Naive B cell (primary cell): ENCODE results near the gene CLTB. TPM values are rescaled to one million over a fixed set of nuclear protein-coding genes. Genes with fewer than 3 reads are reported as not detected.
A peak's percentile ranks its signal among the peaks of the same experiment; 100 is the strongest.
"Not testable (repeated sequence)": the region's sequence is repeated elsewhere in the genome, so short reads cannot be mapped to it uniquely, and the experiment has no call there.

Experiments
- ATAC-seq, 2 donors: fragments of 150-1000 bp; cut with Tn5 transposase; 2 replicates each; pipeline ENCODE4 v1.10.0; 2021; ENCODE audit warnings: low read depth in 2 of 2, mild to moderate bottlenecking in 2 of 2, moderate library complexity in 2 of 2
- DNase-seq: peaks from one replicate; pipeline ENCODE4 v3.0.0; 2022
- H3K27ac Mint-ChIP-seq, 6 donors: one replicate each; pipeline ENCODE4 v1.8.0; 2020 to 2022; ENCODE audit warnings: mild to moderate bottlenecking in 6 of 6, mixed read lengths in 6 of 6, moderate library complexity in 5 of 6, inconsistent platforms in 2 of 6
- H3K27me3 Mint-ChIP-seq, 3 donors: one replicate each; pipeline ENCODE4 v1.8.0; 2021 to 2022; ENCODE audit warnings: mixed read lengths in 3 of 3, mild to moderate bottlenecking in 1 of 3
- H3K36me3 Mint-ChIP-seq, 2 donors: one replicate each; pipeline ENCODE4 v1.8.0; 2020 to 2022; ENCODE audit warnings: mixed read lengths in 2 of 2, inconsistent platforms in 1 of 2, mild to moderate bottlenecking in 1 of 2
- H3K4me1 Mint-ChIP-seq, 3 donors: one replicate each; pipeline ENCODE4 v1.8.0; 2020 to 2022; ENCODE audit warnings: mixed read lengths in 3 of 3, inconsistent platforms in 1 of 3, mild to moderate bottlenecking in 1 of 3, moderate library complexity in 1 of 3
- H3K4me3 Mint-ChIP-seq, 8 donors: one replicate each; pipeline ENCODE4 v1.8.0; 2020 to 2022; ENCODE audit warnings: mild to moderate bottlenecking in 8 of 8, mixed read lengths in 8 of 8, moderate library complexity in 8 of 8, inconsistent platforms in 2 of 8
- H3K9me3 Mint-ChIP-seq, 7 donors: one replicate each; pipeline ENCODE4 v1.8.0; 2020 to 2022; ENCODE audit warnings: mixed read lengths in 7 of 7, mild to moderate bottlenecking in 5 of 7, inconsistent platforms in 2 of 7, moderate library complexity in 1 of 7
- polyA plus RNA-seq, 6 donors: library from polyadenylated mRNA; unstranded; fragments of 300-500 nt; fragmentation: Illumina TruSeq; gene quantifications; one replicate each; pipeline ENCODE4 v1.2.3, GENCODE V29; 2021; ENCODE audit warnings: low read depth in 6 of 6

Gene CLTB
- polyA plus RNA-seq, 6 donors from 2014 or later: 42.3 to 64.4 (median 55.2) TPM

DNA sequence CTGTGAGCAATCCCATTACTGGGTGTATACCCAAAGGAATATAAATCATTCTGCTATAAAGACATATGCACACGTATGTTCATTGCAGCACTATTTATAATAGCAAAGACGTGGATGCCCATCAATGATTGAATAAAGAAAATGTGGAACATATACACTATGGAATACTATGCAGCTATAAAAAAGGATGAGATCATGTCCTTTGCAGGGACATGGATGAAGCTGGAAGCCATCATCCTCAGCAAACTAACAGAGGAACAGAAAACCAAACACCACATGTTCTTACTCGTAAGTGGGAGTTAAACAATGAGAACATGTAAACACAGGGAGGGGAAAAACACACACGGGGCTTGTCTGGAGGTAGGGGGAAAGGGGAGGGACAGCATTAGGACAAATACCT is 26.6 kb upstream of the CLTB start:
- Mint-ChIP-seq H3K4me1 (peaks cover 6 to 14% (median 9%) of the 10 kb centered on the region in 3 donors), H3K4me3 (peak overlapping the region in 1 of 8 donors; percentile 4)
- DNase-seq, H3K27me3 Mint-ChIP-seq, H3K27ac Mint-ChIP-seq, ATAC-seq, H3K36me3 Mint-ChIP-seq, H3K9me3 Mint-ChIP-seq: not testable (repeated sequence)

DNA sequence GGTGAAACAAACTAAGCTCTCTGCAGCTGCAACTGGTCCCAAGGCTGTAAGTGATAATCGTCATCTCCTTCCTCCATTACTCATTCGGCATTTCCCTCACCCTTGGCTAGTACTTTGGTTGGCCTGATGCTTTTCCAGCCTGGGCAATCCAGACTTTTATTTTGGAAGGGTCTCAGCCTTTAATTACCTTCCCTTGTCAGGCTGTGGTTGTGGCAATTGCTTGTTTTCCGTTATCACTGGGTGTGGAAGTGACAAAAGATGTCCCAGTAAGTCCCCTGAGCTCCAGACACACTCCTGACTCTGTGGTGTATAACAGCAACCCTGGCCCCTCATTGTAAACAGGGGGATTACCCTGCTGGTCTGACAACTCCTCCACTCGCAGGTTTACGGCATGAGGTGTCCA is 25.6 kb upstream of the CLTB start:
- Mint-ChIP-seq H3K4me1 (peaks cover 5 to 15% (median 7%) of the 10 kb centered on the region in 3 donors), H3K27ac (peak overlapping the region in 1 of 6 donors; percentile 37), H3K4me3 (no peak overlapping the region), H3K9me3 (no peaks in the 10 kb centered on the region), H3K36me3 (no peaks in the 10 kb centered on the region), H3K27me3 (no peaks in the 10 kb centered on the region)
- DNase-seq (no peak), ATAC-seq (no peak)

DNA sequence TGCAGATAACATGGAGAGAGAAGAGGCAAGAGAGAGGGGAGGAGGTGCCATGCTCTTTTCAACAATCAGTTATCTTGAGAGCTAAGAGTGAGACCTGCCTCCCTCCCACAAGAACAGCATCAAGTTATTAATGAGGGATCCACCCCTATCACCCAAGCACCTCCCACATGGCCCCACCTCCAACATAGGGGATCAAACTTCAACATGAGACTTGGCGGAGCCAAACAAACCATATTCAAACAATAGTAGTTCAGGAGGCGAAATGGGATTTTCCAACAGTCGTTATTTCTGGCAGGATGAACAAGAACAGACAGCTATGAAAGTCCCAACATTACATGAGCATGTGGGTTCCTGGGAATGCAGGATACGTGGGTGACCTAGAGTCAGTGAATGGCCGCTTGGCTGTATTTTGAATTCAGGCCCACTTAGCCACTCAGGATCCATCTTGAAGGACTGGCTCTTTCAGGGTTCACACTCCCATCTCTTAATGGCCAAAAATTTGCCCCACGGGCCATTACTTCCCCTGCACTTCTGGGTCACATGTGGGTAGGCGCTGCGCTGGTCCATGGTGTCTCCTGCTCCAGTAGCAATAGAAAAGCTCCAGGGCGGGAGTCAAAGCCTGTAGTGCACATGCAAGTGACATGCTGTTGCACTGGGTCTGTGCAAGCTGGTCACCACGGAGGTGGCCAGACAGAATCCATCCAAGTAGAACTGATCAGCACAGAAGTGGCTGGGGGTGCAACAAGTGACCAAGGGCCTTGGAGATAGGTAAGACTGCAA is 24.8 kb upstream of the CLTB start:
- no peaks in the 10 kb centered on the region for H3K36me3 Mint-ChIP-seq
- H3K4me1 Mint-ChIP-seq: peaks cover 9 to 14% (median 10%) of the 10 kb centered on the region in 3 donors
- no peak for ATAC-seq
- peak overlapping the region in 1 of 6 donors; percentile 5 for H3K27ac Mint-ChIP-seq
- peak overlapping the region in 1 of 8 donors; percentile 42 for H3K4me3 Mint-ChIP-seq
- DNase-seq: no peak
- H3K9me3 Mint-ChIP-seq: no peaks in the 10 kb centered on the region
- no peaks in the 10 kb centered on the region for H3K27me3 Mint-ChIP-seq

DNA sequence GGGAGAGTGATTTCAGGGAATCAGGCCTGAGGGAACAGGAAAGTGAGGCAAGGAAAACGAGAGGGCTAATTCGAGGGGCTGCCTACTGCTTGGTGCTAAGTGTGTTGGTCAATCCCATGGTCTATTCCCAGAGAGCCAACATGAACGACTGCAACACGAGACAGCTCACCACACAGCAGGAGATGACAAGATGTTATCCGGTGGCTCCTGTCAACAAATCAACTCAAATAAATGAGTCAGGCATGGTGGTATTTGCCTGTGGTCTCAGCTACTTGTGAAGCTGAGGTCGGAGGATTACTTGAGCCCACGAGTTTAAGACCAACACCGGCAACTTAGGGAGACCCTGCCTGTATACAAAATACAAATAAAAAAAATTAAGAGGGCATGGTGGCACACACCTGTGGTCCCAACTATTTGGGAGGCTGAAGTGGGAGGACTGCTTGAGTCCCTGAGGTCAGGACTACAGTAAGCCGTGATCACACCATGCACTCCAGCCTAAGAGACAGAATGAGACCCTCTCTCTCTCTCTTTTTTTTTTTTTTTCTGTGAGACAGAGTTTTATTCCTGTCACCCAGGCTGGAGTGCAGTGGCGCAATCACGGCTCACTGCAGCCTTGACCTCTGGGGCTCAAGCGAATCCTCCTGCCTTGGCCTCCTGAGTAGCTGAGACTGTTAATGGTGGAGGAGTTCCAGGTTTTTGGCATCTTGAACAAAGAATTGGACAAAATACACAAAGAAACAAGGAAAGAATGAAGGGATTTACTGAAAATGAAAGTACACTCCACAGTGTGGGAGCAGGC is 22.8 kb upstream of the CLTB start:
- Mint-ChIP-seq H3K36me3 (no peaks in the 10 kb centered on the region), H3K27me3 (no peaks in the 10 kb centered on the region), H3K4me3 (no peak overlapping the region), H3K27ac (no peak overlapping the region), H3K9me3 (no peaks in the 10 kb centered on the region), H3K4me1 (peaks cover 9 to 11% (median 10%) of the 10 kb centered on the region in 3 donors)
- ATAC-seq: no peak
- DNase-seq: no peak

DNA sequence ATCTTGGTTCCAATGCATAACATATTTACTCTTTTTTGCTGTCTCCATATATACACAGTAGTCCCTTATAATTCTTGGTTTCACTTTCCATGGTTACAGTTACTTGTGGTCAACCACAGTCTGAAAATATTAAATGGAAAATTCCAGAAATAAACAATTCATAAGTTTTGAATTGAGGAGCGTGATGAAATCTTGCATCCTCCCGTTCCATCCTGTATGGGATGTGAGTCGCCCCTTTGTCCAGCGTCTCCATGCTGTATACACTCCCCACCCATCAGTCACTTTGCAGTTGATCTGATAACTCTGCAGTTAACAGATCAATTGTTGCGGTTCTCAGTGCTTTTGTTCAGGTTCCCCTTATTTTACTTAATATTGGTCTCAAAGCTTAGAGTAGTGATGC is 20.3 kb upstream of the CLTB start:
- peak; percentile 40 to 45 for ATAC-seq
- H3K9me3 Mint-ChIP-seq: no peaks in the 10 kb centered on the region
- H3K27me3 Mint-ChIP-seq: peaks cover 0 to 5% (median 0%) of the 10 kb centered on the region in 3 donors
- no peak for DNase-seq
- H3K36me3 Mint-ChIP-seq: no peaks in the 10 kb centered on the region
- H3K4me3 Mint-ChIP-seq: peak overlapping the region; percentile 31 to 73 (median 48)
- peak overlapping the region in 2 of 6 donors; percentile 43 to 59 for H3K27ac Mint-ChIP-seq
- peaks cover 9 to 11% (median 10%) of the 10 kb centered on the region in 3 donors for H3K4me1 Mint-ChIP-seq

DNA sequence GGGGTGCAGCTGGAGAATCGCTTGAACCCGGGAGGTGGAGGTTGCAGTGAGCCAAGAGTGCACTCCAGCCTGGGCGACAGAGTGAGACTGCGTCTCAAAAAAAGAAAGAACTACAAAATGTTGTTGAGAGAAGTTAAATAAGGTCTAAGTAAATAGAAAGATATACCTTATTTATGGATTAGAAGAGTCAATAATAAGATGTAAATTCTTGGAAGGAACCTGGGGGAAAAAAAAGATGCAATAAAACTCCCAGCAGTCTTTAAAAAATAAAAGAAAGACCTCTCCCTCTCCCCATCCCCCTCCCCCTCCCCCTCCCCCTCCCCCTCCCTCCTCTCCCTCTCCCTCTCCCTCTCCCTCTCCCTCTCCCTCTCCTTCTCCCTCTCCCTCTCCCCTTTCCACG is 16.4 kb upstream of the CLTB start:
- no peaks in the 10 kb centered on the region for H3K9me3 Mint-ChIP-seq
- H3K27ac Mint-ChIP-seq: no peak overlapping the region
- H3K36me3 Mint-ChIP-seq: no peaks in the 10 kb centered on the region
- H3K4me3 Mint-ChIP-seq: no peak overlapping the region
- H3K4me1 Mint-ChIP-seq: peaks cover 9 to 11% (median 10%) of the 10 kb centered on the region in 3 donors
- peaks cover 0 to 5% (median 4%) of the 10 kb centered on the region in 3 donors for H3K27me3 Mint-ChIP-seq
- DNase-seq (no peak), ATAC-seq (no peak)

DNA sequence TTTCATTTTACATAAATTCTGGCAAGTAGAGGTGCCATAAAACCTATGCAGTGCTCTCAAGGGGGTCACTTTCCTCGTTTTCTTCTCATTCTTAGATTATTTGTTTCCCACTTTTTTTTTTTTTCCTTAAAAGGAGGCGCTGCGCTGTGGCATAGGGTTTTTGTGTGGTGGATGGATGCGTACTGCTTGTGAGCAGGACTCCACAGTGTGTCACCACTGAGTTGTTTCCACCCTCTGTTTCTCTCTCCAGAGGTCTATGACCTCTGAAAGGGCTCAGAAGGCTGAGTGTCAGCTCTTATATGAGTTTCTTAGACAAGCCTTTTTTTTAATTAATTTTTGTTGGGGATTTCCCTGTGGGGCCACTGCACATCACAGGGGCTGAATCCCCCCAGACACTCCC is 13.6 kb upstream of the CLTB start:
- no peak overlapping the region for H3K27ac Mint-ChIP-seq
- H3K9me3 Mint-ChIP-seq: peaks cover 0 to 2% (median 0%) of the 10 kb centered on the region in 7 donors
- ATAC-seq (no peak), DNase-seq (no peak)
- H3K4me1 Mint-ChIP-seq: no peaks in the 10 kb centered on the region
- H3K36me3 Mint-ChIP-seq: no peaks in the 10 kb centered on the region
- H3K4me3 Mint-ChIP-seq: no peak overlapping the region
- peaks cover 0 to 5% (median 4%) of the 10 kb centered on the region in 3 donors for H3K27me3 Mint-ChIP-seq

DNA sequence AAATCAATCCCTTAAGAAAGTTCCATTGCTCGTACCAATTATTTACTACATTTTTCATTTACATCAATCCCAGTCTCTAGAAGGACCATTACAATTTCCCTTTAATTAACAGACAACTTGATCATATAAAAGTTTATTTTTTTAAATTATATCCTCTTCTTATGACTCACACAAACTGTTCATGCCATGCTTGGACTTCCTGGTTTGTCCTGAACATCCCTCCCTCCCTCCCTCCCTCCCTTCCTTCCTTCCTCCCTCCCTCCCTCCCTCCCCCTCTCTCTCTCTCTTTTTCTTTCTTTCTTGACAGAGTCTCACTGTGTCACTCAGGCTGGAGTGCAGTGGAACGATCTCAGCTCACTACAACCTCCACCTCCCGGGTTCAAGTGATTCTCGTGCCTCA is 11.6 kb upstream of the CLTB start:
- H3K4me3 Mint-ChIP-seq: no peak overlapping the region
- no peak overlapping the region for H3K27ac Mint-ChIP-seq
- DNase-seq (no peak), ATAC-seq (no peak)
- peaks cover 0 to 2% (median 0%) of the 10 kb centered on the region in 7 donors for H3K9me3 Mint-ChIP-seq
- peaks cover 6 to 10% (median 9%) of the 10 kb centered on the region in 3 donors for H3K27me3 Mint-ChIP-seq
- H3K4me1 Mint-ChIP-seq: no peaks in the 10 kb centered on the region
- H3K36me3 Mint-ChIP-seq: no peaks in the 10 kb centered on the region

DNA sequence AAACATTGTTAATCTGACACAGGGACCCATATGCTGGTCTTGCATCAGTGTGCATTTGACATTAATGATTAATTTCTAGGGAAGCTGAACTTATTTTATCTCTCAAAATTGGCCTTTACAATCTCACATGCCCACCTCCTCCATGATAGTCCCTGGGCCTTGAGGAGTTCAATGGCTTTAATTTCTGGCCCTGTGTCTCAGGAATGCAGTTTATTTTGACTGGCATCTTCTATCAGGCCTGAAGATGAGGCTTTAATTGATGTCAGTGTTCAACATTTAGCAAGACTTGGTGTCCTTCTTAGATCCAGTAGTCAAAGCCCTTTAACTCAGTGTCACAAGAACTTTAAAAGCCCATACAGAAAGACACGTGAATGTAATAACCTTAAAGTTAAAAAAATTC is 10.5 kb upstream of the CLTB start:
- peaks cover 0 to 2% (median 0%) of the 10 kb centered on the region in 7 donors for H3K9me3 Mint-ChIP-seq
- no peak for ATAC-seq
- no peak overlapping the region for H3K4me3 Mint-ChIP-seq
- H3K27ac Mint-ChIP-seq: no peak overlapping the region
- DNase-seq: no peak
- no peaks in the 10 kb centered on the region for H3K36me3 Mint-ChIP-seq
- no peaks in the 10 kb centered on the region for H3K4me1 Mint-ChIP-seq
- peaks cover 9 to 16% (median 13%) of the 10 kb centered on the region in 3 donors for H3K27me3 Mint-ChIP-seq

DNA sequence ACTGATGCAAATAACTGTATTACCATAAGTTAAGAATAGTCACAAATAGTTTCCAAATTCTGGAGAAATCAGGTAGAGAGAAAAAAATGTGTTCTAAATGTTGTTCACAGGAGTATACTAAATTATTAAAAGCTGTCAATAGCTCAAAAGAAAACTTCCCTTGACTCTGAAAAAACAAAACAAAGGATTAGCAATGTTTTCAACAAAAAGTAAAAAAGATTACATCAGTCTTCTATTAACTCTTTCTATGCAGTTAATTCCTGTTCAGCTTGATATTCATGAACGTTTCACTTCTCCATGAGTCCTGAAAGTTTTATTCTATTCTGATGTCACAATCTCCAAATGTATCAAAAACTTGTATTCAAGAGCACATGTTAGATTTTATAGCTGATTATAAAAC is 9.5 kb upstream of the CLTB start:
- Mint-ChIP-seq H3K9me3 (peaks cover 0 to 6% (median 0%) of the 10 kb centered on the region in 7 donors), H3K27ac (no peak overlapping the region), H3K27me3 (peaks cover 9 to 19% (median 16%) of the 10 kb centered on the region in 3 donors), H3K36me3 (no peaks in the 10 kb centered on the region), H3K4me1 (no peaks in the 10 kb centered on the region), H3K4me3 (no peak overlapping the region)
- no peak for ATAC-seq
- DNase-seq: no peak

DNA sequence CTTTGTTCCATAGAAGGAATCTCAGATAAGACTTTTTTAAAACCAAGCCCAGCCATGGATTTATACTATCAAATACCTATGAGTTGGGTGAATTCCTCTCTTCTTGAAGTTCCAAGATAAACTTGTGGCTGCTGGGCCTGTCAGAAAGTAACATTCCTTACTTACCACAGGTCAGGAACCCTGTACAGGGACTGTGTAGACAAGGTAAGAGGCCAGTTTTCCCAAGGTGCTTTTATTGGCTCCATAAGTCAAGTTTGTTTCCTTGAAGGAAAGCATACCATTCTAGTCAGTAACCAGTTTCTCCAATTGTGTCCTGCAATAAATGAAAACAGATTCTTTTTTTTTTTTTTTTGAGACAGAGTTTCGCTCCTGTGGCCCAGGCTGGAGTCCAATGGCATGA is 8.8 kb upstream of the CLTB start:
- DNase-seq (no peak), ATAC-seq (no peak)
- no peaks in the 10 kb centered on the region for H3K4me1 Mint-ChIP-seq
- peaks cover 10 to 19% (median 16%) of the 10 kb centered on the region in 3 donors for H3K27me3 Mint-ChIP-seq
- H3K36me3 Mint-ChIP-seq: no peaks in the 10 kb centered on the region
- no peak overlapping the region for H3K27ac Mint-ChIP-seq
- peaks cover 0 to 10% (median 0%) of the 10 kb centered on the region in 7 donors for H3K9me3 Mint-ChIP-seq
- no peak overlapping the region for H3K4me3 Mint-ChIP-seq

DNA sequence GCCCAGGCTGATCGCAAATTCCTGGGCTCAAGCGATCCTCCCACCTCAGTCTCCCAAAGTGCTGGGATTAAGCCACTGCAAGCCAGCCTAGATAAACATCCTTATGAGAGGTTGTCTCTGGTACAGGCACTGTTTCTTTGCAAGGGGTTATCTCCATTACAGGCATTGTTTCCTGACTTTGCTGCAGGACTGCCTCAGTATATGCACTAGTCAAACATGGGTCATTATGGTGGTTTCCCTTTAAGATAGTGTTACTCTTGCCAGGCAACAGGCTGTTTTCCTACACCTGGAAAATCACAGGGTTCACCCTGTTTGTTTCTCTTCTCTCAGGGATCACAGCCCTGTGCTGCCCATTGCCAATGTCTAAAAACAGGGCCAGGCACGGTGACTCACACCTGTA is 7.8 kb upstream of the CLTB start:
- H3K27ac Mint-ChIP-seq: no peak overlapping the region
- no peak overlapping the region for H3K4me3 Mint-ChIP-seq
- DNase-seq: no peak
- no peak for ATAC-seq
- H3K4me1 Mint-ChIP-seq: no peaks in the 10 kb centered on the region
- peaks cover 0 to 10% (median 0%) of the 10 kb centered on the region in 7 donors for H3K9me3 Mint-ChIP-seq
- peaks cover 10 to 19% (median 16%) of the 10 kb centered on the region in 3 donors for H3K27me3 Mint-ChIP-seq
- no peaks in the 10 kb centered on the region for H3K36me3 Mint-ChIP-seq

DNA sequence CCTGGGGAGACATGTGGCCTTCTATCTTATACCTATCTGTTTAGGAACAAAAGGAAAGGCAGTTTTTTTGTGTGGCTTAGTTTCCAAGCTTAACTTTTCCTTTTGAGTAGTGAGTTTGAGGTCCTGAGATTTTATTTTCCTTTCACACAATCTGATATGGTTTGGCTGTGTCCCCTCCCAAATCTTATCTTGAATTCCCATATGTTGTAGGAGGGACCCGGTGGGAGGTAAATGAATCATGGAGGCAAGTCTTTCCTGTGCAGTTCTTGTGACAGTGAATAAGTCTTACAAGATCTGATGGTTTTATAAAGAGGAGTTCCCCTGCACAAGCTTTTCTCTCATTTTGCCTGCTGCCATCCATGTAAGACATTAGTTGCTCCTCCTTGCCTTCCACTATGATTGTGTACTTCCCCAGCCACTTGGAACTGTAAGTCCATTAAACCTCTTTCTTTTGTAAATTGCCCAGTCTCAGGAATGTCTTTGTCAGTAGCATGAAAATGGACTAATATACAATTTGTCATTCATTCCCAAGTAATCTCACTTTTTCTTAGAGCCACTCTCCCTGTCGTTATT is 4.7 kb upstream of the CLTB start:
- Mint-ChIP-seq H3K27me3 (peaks cover 10 to 19% (median 16%) of the 10 kb centered on the region in 3 donors), H3K4me1 (peaks cover 5 to 10% (median 6%) of the 10 kb centered on the region in 3 donors), H3K36me3 (no peaks in the 10 kb centered on the region), H3K9me3 (peaks cover 0 to 10% (median 0%) of the 10 kb centered on the region in 7 donors), H3K4me3 (peak overlapping the region in 1 of 8 donors; percentile 64), H3K27ac (peak overlapping the region in 1 of 6 donors; percentile 65)
- DNase-seq (no peak), ATAC-seq (no peak)
